IgD-negative memory B cell (primary cell): ENCODE measurements around the gene GMPR2. TPM values are rescaled to one million over a fixed set of nuclear protein-coding genes. Genes with fewer than 3 reads are reported as not detected.

ENCODE experiments used
- H3K27ac Mint-ChIP-seq, 3 donors: one replicate each; pipeline ENCODE4 v1.8.0; 2020 to 2022; ENCODE audit warnings: mild to moderate bottlenecking in 3 of 3, mixed read lengths in 3 of 3, moderate library complexity in 1 of 3
- H3K27me3 Mint-ChIP-seq: one replicate; pipeline ENCODE4 v1.8.0; 2021; ENCODE audit warnings: mixed read lengths
- H3K36me3 Mint-ChIP-seq: one replicate; pipeline ENCODE4 v1.8.0; 2020; ENCODE audit warnings: mild to moderate bottlenecking, mixed read lengths
- H3K4me1 Mint-ChIP-seq, 3 donors: one replicate each; pipeline ENCODE4 v1.8.0; 2020 to 2022; ENCODE audit warnings: mixed read lengths in 3 of 3, mild to moderate bottlenecking in 1 of 3
- H3K4me3 Mint-ChIP-seq, 4 donors: one replicate each; pipeline ENCODE4 v1.8.0; 2020 to 2022; ENCODE audit warnings: mild to moderate bottlenecking in 4 of 4, mixed read lengths in 4 of 4, moderate library complexity in 3 of 4
- H3K9me3 Mint-ChIP-seq, 3 donors: one replicate each; pipeline ENCODE4 v1.8.0; 2020 to 2021; ENCODE audit warnings: mixed read lengths in 3 of 3, mild to moderate bottlenecking in 1 of 3
- polyA plus RNA-seq: library from polyadenylated mRNA; unstranded; fragments of 300-500 nt; fragmentation: Illumina TruSeq; gene quantifications from one replicate; pipeline ENCODE4 v1.2.3, GENCODE V29; 2021

The GMPR2 gene
- polyA plus RNA-seq, 1 donor from 2014 or later: 64.1 TPM

- Mint-ChIP-seq H3K27me3 (no peaks in the 10 kb centered on the region), H3K4me3 (peak overlapping the region in 1 of 4 donors; percentile 3), H3K4me1 (peaks cover 12 to 18% (median 14%) of the 10 kb centered on the region in 3 donors), H3K9me3 (no peaks in the 10 kb centered on the region), H3K36me3 (peaks cover 4% of the 10 kb centered on the region), H3K27ac (no peak overlapping the region)
Measured at GRCh38 chr14:24249230-24250021, 16.7 kb downstream of the GMPR2 start.

GRCh38 chr14:24250354-24250753, 17.6 kb downstream of the GMPR2 start:
- H3K27ac Mint-ChIP-seq: no peak overlapping the region

GRCh38 chr14:24251880-24252288, 19.2 kb downstream of the GMPR2 start:
- peak overlapping the region in 1 of 3 donors; percentile 36 for H3K27ac Mint-ChIP-seq
- H3K36me3 Mint-ChIP-seq: peaks cover 2% of the 10 kb centered on the region
- no peaks in the 10 kb centered on the region for H3K27me3 Mint-ChIP-seq
- H3K9me3 Mint-ChIP-seq: no peaks in the 10 kb centered on the region
- peaks cover 7 to 10% (median 8%) of the 10 kb centered on the region in 3 donors for H3K4me1 Mint-ChIP-seq
- H3K4me3 Mint-ChIP-seq: no peak overlapping the region

More at GRCh38 chr14:24250354-24250753, 17.6 kb downstream of the GMPR2 start:
- Mint-ChIP-seq H3K27me3 (no peaks in the 10 kb centered on the region), H3K4me3 (peak overlapping the region in 1 of 4 donors; percentile 46), H3K9me3 (no peaks in the 10 kb centered on the region), H3K36me3 (peaks cover 2% of the 10 kb centered on the region), H3K4me1 (peaks cover 10 to 14% (median 11%) of the 10 kb centered on the region in 3 donors)

GRCh38 chr14:24252289-24253124, 19.8 kb downstream of the GMPR2 start:
- no peak overlapping the region for H3K27ac Mint-ChIP-seq
- no peaks in the 10 kb centered on the region for H3K9me3 Mint-ChIP-seq
- no peaks in the 10 kb centered on the region for H3K27me3 Mint-ChIP-seq
- peaks cover 4 to 7% (median 5%) of the 10 kb centered on the region in 3 donors for H3K4me1 Mint-ChIP-seq
- peaks cover 2% of the 10 kb centered on the region for H3K36me3 Mint-ChIP-seq
- H3K4me3 Mint-ChIP-seq: no peak overlapping the region

- H3K9me3 Mint-ChIP-seq: no peaks in the 10 kb centered on the region
Measured at GRCh38 chr14:24253936-24254335, 21.2 kb downstream of the GMPR2 start.

GRCh38 chr14:24254630-24255392, 22.1 kb downstream of the GMPR2 start:
- Mint-ChIP-seq H3K9me3 (no peaks in the 10 kb centered on the region), H3K27me3 (no peaks in the 10 kb centered on the region), H3K4me1 (peaks cover 0 to 2% (median 1%) of the 10 kb centered on the region in 3 donors), H3K4me3 (no peak overlapping the region), H3K36me3 (peaks cover under 1% of the 10 kb centered on the region), H3K27ac (no peak overlapping the region)

More at GRCh38 chr14:24253936-24254335, 21.2 kb downstream of the GMPR2 start:
- no peaks in the 10 kb centered on the region for H3K27me3 Mint-ChIP-seq
- no peak overlapping the region for H3K4me3 Mint-ChIP-seq
- H3K4me1 Mint-ChIP-seq: peaks cover 0 to 2% (median 1%) of the 10 kb centered on the region in 3 donors
- no peak overlapping the region for H3K27ac Mint-ChIP-seq
- H3K36me3 Mint-ChIP-seq: peaks cover 2% of the 10 kb centered on the region

GRCh38 chr14:24255438-24255837, 22.7 kb downstream of the GMPR2 start:
- Mint-ChIP-seq H3K36me3 (no peaks in the 10 kb centered on the region), H3K4me3 (no peak overlapping the region), H3K27ac (no peak overlapping the region), H3K4me1 (peaks cover 0 to 2% (median 1%) of the 10 kb centered on the region in 3 donors), H3K9me3 (no peaks in the 10 kb centered on the region), H3K27me3 (no peaks in the 10 kb centered on the region)

- Mint-ChIP-seq H3K27ac (no peak overlapping the region), H3K27me3 (no peaks in the 10 kb centered on the region), H3K9me3 (no peaks in the 10 kb centered on the region), H3K4me1 (peaks cover 0 to 2% (median 0%) of the 10 kb centered on the region in 3 donors), H3K36me3 (no peaks in the 10 kb centered on the region), H3K4me3 (no peak overlapping the region)
Measured at GRCh38 chr14:24255931-24256711, 23.4 kb downstream of the GMPR2 start.

- Mint-ChIP-seq H3K4me3 (peak overlapping the region in 1 of 4 donors; percentile 69), H3K36me3 (no peaks in the 10 kb centered on the region), H3K27ac (no peak overlapping the region), H3K9me3 (no peaks in the 10 kb centered on the region), H3K4me1 (peaks cover 0 to 2% (median 0%) of the 10 kb centered on the region in 3 donors), H3K27me3 (no peaks in the 10 kb centered on the region)
Measured at GRCh38 chr14:24256960-24257359, 24.2 kb downstream of the GMPR2 start.

- H3K4me1 Mint-ChIP-seq: peaks cover 0 to 2% (median 0%) of the 10 kb centered on the region in 3 donors
- peaks cover 3% of the 10 kb centered on the region for H3K36me3 Mint-ChIP-seq
- no peaks in the 10 kb centered on the region for H3K9me3 Mint-ChIP-seq
- H3K4me3 Mint-ChIP-seq: no peak overlapping the region
- H3K27ac Mint-ChIP-seq: no peak overlapping the region
- H3K27me3 Mint-ChIP-seq: no peaks in the 10 kb centered on the region
Measured at GRCh38 chr14:24258119-24258518, 25.4 kb downstream of the GMPR2 start.

- peaks cover 0 to 2% (median 0%) of the 10 kb centered on the region in 3 donors for H3K4me1 Mint-ChIP-seq
- peak overlapping the region in 1 of 4 donors; percentile 61 for H3K4me3 Mint-ChIP-seq
- no peaks in the 10 kb centered on the region for H3K9me3 Mint-ChIP-seq
- no peak overlapping the region for H3K27ac Mint-ChIP-seq
- peaks cover 3% of the 10 kb centered on the region for H3K36me3 Mint-ChIP-seq
- no peaks in the 10 kb centered on the region for H3K27me3 Mint-ChIP-seq
Measured at GRCh38 chr14:24258548-24259265, 26.0 kb downstream of the GMPR2 start.

- Mint-ChIP-seq H3K27ac (no peak overlapping the region), H3K4me1 (peaks cover 0 to 2% (median 0%) of the 10 kb centered on the region in 3 donors), H3K36me3 (peaks cover 3% of the 10 kb centered on the region), H3K9me3 (no peaks in the 10 kb centered on the region), H3K4me3 (no peak overlapping the region), H3K27me3 (no peaks in the 10 kb centered on the region)
Measured at GRCh38 chr14:24259282-24260025, 26.7 kb downstream of the GMPR2 start.
